K562 (cell line): ENCODE results near the gene BCL2L15. TPM values are rescaled to one million over a fixed set of nuclear protein-coding genes. Genes with fewer than 3 reads are reported as not detected.
A peak's percentile ranks its signal among the peaks of the same experiment; 100 is the strongest.

Experiments used
- ASH1L ChIP-seq: fragments of 450-650 bp; IDR thresholded peaks from 2 replicates; pipeline ENCODE4 v1.6.1; 2018; ENCODE audit warnings: borderline replicate concordance, mild to moderate bottlenecking, low read depth; ENCODE audit not compliant: partially characterized antibody
- DIDO1 ChIP-seq: fragments of 450-650 bp; IDR thresholded peaks from 2 replicates; pipeline ENCODE4 v1.6.1; 2016; ENCODE audit warnings: low read depth, missing biosample characterization, missing genetic modification characterization
- FOXM1 ChIP-seq, 2 experiments: fragments of 450-650 bp in 1 of 2; sonication (generic) in 1 of 2; formaldehyde crosslinking in 1 of 2; IDR thresholded peaks; 2 replicates each; pipeline versions ENCODE4 v1.6.1 to v1.9.0; 2017 to 2022; ENCODE audit warnings: low read depth in 2 of 2, mild to moderate bottlenecking in 2 of 2, missing genetic modification reagents in 1 of 2, moderate library complexity in 1 of 2
- GATAD2A ChIP-seq: fragments of 450-650 bp; IDR thresholded peaks from 2 replicates; pipeline ENCODE4 v1.6.1; 2017
- HDAC1 ChIP-seq, 2 experiments: fragments of 450-650 bp; IDR thresholded peaks; 2 replicates each; pipeline ENCODE4 v1.6.1; 2016 to 2017; ENCODE audit warnings: inconsistent platforms in 1 of 2, mild to moderate bottlenecking in 1 of 2, moderate library complexity in 1 of 2
- HLTF ChIP-seq: fragments of 450-650 bp; IDR thresholded peaks from 2 replicates; pipeline ENCODE4 v1.6.1; 2016
- JUN ChIP-seq, 2 experiments: sonication (generic) in 1 of 2; formaldehyde crosslinking in 1 of 2; IDR thresholded peaks; 2 replicates each; pipeline versions ENCODE4 v1.6.1 to v1.8.0; 2012 to 2022; ENCODE audit warnings: borderline replicate concordance in 2 of 2, mild to moderate bottlenecking in 2 of 2, improper control_type of control experiment in 1 of 2, low read depth in 1 of 2, low read length in 1 of 2, missing genetic modification reagents in 1 of 2
- KAT2B ChIP-seq: IDR thresholded peaks from one replicate; pipeline ENCODE4 v1.6.1; 2012; ENCODE audit warnings: low read depth, mild to moderate bottlenecking, control low read depth, inconsistent platforms, low read length, moderate library complexity
- KDM4B ChIP-seq, 2 experiments: fragments of 450-650 bp in 1 of 2; sonication (generic) in 1 of 2; IDR thresholded peaks; 2 replicates each; pipeline ENCODE4 v1.6.1; 2016 to 2017; ENCODE audit warnings: borderline replicate concordance in 2 of 2, antibody characterized with exemption in 1 of 2, low read depth in 1 of 2, mild to moderate bottlenecking in 1 of 2
- MTA1 ChIP-seq: fragments of 450-650 bp; IDR thresholded peaks from 2 replicates; pipeline ENCODE4 v1.6.1; 2017; ENCODE audit warnings: borderline replicate concordance
- MXI1 ChIP-seq: IDR thresholded peaks from 2 replicates; pipeline ENCODE4 v1.6.1; 2011; ENCODE audit warnings: low read depth, mild to moderate bottlenecking, improper control_type of control experiment, low read length
- POLR2G ChIP-seq: fragments of 200-400 bp; formaldehyde crosslinking; IDR thresholded peaks from 2 replicates; pipeline ENCODE4 v1.6.1; 2017; ENCODE audit warnings: low read depth, mild to moderate bottlenecking, antibody characterized with exemption, low read length, moderate library complexity
- SMAD4 ChIP-seq: fragments of 250-450 bp; sonication (Bioruptor Pico); conservative IDR thresholded peaks from 2 replicates; pipeline ENCODE4 v1.8.0; 2021; ENCODE audit warnings: inconsistent platforms, mild to moderate bottlenecking, moderate library complexity
- STAT5B ChIP-seq: fragments of 250-450 bp; sonication (Bioruptor Pico); IDR thresholded peaks from 2 replicates; pipeline ENCODE4 v1.8.0; 2021; ENCODE audit warnings: mild to moderate bottlenecking, inconsistent platforms
- ZNF780A ChIP-seq: fragments of 250-450 bp; sonication (Bioruptor Pico); IDR thresholded peaks from 2 replicates; pipeline ENCODE4 v1.5.0; 2021; ENCODE audit warnings: mild to moderate bottlenecking
- polyA plus RNA-seq, 8 experiments: library from polyadenylated mRNA; depleted of rRNA in 4 of 8; stranded (reverse) in 5 of 8; unstranded in 3 of 8; fragments of >200 nt; fragmentation: Nextera tagmentation in 2 of 8; fragmentation: Illumina TruSeq in 1 of 8; extraction: Ambion mirVana in 2 of 8; extraction: Trizol in 1 of 8; gene quantifications; 2 replicates each; pipeline versions ENCODE4 v1.2.1 to v1.2.3, GENCODE V29; 2011 to 2014; ENCODE audit warnings: inconsistent platforms in 1 of 8, missing spikeins in 1 of 8
- total RNA-seq, 7 experiments: library from RNA; depleted of rRNA in 6 of 7; stranded (reverse); fragments of >200 nt in 6 of 7; fragmentation: Illumina TruSeq in 2 of 7; extraction: Trizol in 2 of 7; gene quantifications; 2 replicates each; pipeline versions ENCODE4 v1.2.1 to v1.2.3, GENCODE V29; 2011 to 2021; ENCODE audit warnings: low replicate concordance in 1 of 7
- TF ChIP-seq, protein P1 (sequence below): sonication (generic); formaldehyde crosslinking; IDR thresholded peaks from 2 replicates; pipeline ENCODE4 v1.8.1; 2022; ENCODE audit warnings: missing genetic modification reagents
- TF ChIP-seq, protein P2 (sequence below): fragments of 450-650 bp; IDR thresholded peaks from 2 replicates; pipeline ENCODE4 v1.6.1; 2018; ENCODE audit warnings: mild to moderate bottlenecking, low read depth; ENCODE audit not compliant: partially characterized antibody
- TF ChIP-seq, protein P3 (sequence below): fragments of 450-650 bp; formaldehyde crosslinking; IDR thresholded peaks from 2 replicates; pipeline ENCODE4 v1.4.0; 2022; ENCODE audit warnings: mild to moderate bottlenecking, moderate library complexity
- TF ChIP-seq, protein P4 (sequence below): fragments of 450-650 bp; formaldehyde crosslinking; IDR thresholded peaks from 2 replicates; pipeline ENCODE4 v1.4.0; 2020; ENCODE audit warnings: mild to moderate bottlenecking, moderate library complexity

BCL2L15 gene
- total and polyA plus RNA-seq, 9 of the 15 experiments (the other 6 are each of a cell fraction or from before 2014, with no cell fraction given) = 0.06 to 0.42 (median 0.28) TPM; not detected in 1

DNA sequence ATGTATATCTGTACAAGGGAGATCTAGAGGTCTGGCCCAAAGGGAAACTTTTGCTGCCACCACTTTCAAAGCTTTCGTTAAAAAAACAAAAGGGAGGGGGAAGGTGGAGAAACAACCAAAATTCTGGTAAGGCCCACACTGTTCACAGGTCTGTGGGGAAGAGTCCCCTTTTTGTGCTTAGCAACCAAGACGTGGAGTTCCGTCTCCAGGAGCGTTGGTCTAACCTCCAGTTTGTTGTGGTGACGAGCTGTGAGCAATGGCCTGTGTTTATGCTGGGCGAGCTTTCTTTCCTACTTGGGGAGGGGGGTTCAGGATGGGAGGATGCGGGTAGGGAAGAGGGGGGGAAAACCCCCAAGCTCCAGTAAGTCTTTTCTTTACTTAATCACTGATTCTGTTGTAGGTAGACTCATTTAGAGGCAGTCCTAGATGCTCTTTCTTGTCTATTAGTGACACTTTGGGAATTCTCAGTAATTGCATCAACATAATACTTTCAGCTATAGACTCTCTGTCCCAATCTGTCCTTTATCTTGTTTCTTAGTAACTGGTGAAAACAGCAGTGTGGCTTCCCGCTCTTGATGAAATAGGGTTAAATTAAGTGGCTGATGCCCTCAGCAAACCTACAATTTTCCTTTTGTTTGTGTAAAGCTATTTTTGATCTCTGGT, 43.2 kb upstream of the BCL2L15 start (continued):
- TF ChIP-seq MXI1 (peak; percentile 75), ZNF780A (CRISPR knock-in tag) (no peak), SMAD4 (CRISPR knock-in tag) (no peak; the same call in 1 of the 2 replicates), ASH1L (no peak), KAT2B (no peak), HDAC1 (IDR thresholded peaks at IDR 0.05) (no peak), MTA1 (no peak), FOXM1 (IDR thresholded peaks at IDR 0.05; ENCODE audit: low read depth) (no peak), FOXM1 (CRISPR knock-in tag; IDR thresholded peaks at IDR 0.05; ENCODE audit: low read depth) (no peak), JUN (IDR thresholded peaks at IDR 0.05; ENCODE audit: borderline replicate concordance, low read depth, low read length) (0 out of 2 replicates have a peak, but pooled peaks have one; percentile 29), JUN (CRISPR knock-in tag; IDR thresholded peaks at IDR 0.05; ENCODE audit: borderline replicate concordance) (no peak), KDM4B (IDR thresholded peaks at IDR 0.05; ENCODE audit: borderline replicate concordance in 2 of 2, low read depth in 1 of 2) (no peak; a peak in 1 of 4 replicates), GATAD2A (no peak), POLR2G (no peak), DIDO1 (tag) (no peak), HLTF (no peak), STAT5B (CRISPR knock-in tag) (no peak)
- TF ChIP-seq, protein P1, sequence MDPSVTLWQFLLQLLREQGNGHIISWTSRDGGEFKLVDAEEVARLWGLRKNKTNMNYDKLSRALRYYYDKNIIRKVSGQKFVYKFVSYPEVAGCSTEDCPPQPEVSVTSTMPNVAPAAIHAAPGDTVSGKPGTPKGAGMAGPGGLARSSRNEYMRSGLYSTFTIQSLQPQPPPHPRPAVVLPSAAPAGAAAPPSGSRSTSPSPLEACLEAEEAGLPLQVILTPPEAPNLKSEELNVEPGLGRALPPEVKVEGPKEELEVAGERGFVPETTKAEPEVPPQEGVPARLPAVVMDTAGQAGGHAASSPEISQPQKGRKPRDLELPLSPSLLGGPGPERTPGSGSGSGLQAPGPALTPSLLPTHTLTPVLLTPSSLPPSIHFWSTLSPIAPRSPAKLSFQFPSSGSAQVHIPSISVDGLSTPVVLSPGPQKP = no peak
- TF ChIP-seq, protein P2, sequence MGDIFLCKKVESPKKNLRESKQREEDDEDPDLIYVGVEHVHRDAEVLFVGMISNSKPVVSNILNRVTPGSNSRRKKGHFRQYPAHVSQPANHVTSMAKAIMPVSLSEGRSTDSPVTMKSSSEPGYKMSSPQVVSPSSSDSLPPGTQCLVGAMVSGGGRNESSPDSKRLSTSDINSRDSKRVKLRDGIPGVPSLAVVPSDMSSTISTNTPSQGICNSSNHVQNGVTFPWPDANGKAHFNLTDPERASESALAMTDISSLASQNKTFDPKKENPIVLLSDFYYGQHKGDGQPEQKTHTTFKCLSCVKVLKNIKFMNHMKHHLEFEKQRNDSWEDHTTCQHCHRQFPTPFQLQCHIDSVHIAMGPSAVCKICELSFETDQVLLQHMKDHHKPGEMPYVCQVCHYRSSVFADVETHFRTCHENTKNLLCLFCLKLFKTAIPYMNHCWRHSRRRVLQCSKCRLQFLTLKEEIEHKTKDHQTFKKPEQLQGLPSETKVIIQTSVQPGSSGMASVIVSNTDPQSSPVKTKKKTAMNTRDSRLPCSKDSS = no peak
- TF ChIP-seq, protein P3, sequence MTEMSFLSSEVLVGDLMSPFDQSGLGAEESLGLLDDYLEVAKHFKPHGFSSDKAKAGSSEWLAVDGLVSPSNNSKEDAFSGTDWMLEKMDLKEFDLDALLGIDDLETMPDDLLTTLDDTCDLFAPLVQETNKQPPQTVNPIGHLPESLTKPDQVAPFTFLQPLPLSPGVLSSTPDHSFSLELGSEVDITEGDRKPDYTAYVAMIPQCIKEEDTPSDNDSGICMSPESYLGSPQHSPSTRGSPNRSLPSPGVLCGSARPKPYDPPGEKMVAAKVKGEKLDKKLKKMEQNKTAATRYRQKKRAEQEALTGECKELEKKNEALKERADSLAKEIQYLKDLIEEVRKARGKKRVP = 0 out of 2 replicates have a peak, but pooled peaks have one; percentile 57
- TF ChIP-seq, protein P4, sequence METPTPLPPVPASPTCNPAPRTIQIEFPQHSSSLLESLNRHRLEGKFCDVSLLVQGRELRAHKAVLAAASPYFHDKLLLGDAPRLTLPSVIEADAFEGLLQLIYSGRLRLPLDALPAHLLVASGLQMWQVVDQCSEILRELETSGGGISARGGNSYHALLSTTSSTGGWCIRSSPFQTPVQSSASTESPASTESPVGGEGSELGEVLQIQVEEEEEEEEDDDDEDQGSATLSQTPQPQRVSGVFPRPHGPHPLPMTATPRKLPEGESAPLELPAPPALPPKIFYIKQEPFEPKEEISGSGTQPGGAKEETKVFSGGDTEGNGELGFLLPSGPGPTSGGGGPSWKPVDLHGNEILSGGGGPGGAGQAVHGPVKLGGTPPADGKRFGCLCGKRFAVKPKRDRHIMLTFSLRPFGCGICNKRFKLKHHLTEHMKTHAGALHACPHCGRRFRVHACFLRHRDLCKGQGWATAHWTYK (CRISPR knock-in tag) = no peak
